ENCODE results near the gene NPTN. TPM values are rescaled to one million over a fixed set of nuclear protein-coding genes. Genes with fewer than 3 reads are reported as not detected.

The NPTN gene
- total RNA-seq, 4 donors from 2014 or later: 66.9 to 97.5 (median 79.9) TPM

DNA sequence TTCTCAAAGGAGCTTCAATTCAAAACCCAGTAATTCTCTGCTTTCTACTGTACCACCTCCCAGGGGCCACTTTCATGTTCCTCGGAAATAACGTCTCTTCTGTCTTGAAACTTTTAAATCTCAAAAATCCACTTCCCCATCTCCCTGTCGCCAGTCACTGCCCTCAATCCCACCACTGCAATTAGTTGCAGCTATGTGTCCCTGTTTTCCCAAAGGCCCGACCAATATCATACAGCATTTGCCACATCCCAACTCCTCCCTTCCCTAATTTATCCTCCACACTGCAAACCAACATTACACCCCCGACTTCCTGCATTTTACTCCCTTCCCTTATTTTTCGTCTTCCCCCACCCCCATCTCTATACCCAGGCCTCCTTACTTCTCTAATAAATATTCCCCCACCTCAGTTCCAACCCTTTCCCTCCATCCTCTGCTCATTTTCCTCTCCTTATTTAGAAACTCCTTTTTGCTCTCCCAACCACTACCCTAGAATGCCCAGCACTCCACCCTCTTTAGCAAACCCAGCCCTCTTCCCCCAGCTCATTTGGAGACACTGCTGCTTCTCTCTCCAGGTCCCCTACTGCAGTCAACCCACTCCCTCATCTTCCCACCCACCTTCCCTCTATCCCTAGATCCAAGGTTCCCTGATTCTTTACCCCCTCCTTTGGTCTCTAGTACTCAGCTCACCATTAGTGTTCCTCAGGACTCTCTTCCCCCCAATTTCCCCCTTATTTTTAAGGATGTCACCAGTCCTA lies 1.1 kb downstream of the NPTN start:
- TF ChIP-seq, protein P1, sequence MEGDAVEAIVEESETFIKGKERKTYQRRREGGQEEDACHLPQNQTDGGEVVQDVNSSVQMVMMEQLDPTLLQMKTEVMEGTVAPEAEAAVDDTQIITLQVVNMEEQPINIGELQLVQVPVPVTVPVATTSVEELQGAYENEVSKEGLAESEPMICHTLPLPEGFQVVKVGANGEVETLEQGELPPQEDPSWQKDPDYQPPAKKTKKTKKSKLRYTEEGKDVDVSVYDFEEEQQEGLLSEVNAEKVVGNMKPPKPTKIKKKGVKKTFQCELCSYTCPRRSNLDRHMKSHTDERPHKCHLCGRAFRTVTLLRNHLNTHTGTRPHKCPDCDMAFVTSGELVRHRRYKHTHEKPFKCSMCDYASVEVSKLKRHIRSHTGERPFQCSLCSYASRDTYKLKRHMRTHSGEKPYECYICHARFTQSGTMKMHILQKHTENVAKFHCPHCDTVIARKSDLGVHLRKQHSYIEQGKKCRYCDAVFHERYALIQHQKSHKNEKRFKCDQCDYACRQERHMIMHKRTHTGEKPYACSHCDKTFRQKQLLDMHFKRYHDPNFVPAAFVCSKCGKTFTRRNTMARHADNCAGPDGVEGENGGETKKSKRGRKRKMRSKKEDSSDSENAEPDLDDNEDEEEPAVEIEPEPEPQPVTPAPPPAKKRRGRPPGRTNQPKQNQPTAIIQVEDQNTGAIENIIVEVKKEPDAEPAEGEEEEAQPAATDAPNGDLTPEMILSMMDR (IDR thresholded peaks at IDR 0.05; ENCODE audit: low read depth): no peak

DNA sequence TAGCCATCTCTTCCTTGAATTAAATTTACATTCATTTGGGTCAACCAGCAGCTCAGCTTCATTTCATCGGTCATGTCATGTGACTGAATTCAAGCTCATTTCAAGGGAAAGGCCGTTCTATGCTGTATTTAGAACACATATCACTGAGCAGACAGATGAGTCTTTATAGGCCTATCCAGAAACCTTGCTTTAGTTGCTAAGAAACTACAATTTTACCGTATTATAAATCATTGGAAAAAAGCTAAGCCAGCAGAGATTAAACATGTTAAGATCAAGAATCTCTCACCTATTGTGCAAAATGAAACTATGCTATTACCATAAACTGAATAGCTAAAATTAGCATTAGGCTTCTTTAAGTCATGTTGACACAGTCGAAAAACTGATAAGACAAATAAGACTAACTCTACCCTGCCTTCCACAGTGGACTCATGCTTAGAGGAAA lies 2.2 kb downstream of the NPTN start:
- TF ChIP-seq, protein P1 (IDR thresholded peaks at IDR 0.05; ENCODE audit: low read depth): no peak

DNA sequence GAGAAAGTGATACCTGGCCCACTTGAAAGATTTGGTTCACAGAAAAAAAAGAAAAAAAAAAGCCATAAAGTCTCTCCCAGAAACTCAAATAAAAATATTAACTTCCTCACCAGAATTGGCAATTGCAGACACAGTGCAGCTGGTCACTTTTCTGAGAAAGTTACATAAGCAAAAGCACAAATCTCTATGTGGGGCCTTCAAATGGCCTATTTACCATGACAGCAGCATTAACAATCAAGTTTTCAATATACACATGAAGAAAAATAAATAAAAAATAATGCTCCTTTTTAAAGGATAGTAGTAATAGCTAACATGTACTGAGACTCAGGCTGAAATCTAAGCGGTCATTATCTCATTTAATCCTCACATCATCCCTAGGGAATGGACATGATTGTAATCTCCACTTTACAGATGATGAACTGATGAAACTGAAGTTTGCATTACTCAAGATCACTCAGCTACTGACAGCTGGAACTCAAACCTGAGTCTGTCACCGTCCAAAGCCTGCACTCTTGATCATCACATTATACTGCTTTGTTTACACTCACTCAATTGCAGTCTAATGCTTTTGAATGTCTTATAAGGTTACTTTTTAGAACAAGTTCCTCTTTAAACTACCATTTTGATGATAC lies 3.3 kb downstream of the NPTN start:
- TF ChIP-seq, protein P1 (IDR thresholded peaks at IDR 0.05; ENCODE audit: low read depth): no peak

DNA sequence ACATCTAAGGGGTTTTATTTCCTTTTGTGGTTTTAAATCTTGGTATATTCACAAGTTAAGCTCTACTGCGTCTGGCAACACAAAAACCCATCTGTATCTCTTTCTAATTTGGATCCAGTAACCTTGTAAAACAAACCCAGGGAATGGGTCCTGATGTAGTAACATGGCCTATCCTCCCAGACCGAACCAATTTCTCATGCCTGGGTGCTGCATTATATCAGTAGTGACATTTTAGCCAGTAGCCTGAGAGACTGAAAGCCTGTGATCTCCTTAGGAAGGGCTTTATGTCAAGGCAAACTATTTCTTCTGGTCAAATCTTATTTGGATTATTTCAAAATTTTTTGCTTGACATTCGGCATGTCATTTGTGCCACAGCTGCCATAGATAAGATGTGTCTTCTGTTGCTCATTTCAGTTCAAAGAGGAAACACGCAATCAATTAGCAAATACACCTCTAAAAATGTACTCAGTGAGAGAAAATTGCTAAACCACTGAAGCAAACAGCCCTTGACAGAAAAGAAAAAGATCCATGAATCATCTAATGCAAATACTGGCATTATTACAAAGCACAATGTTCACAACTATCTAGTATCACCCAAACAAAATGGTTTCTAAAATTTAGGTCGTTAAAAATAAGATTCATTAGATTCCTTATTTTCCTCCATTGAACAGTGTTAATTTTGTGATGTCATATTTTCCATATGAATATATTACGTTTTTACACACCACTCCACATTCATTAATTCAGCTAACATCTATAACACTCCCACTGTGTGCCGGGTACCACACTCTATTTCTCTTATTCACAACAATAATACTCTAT lies 4.0 kb downstream of the NPTN start:
- TF ChIP-seq, protein P1 (IDR thresholded peaks at IDR 0.05; ENCODE audit: low read depth): no peak

DNA sequence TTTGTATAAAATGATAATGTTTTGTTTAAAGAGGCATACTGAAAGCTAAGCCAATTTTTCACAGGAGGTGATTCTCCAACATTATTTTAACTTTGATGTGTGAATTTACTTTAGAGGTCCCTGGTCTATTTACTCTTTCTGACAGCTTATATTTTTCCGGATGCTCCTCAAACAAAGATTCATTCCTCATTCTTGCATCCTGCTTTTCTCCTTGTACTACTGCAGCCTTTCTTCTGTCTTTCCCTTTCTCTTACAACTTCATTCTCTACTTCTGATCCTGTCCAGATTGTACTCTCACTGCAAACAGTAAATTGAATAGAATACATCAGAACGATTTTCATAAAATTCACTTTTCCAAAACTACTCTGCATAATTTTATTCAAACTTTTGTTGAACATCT lies 5.1 kb downstream of the NPTN start:
- TF ChIP-seq, protein P1 (IDR thresholded peaks at IDR 0.05; ENCODE audit: low read depth): no peak

DNA sequence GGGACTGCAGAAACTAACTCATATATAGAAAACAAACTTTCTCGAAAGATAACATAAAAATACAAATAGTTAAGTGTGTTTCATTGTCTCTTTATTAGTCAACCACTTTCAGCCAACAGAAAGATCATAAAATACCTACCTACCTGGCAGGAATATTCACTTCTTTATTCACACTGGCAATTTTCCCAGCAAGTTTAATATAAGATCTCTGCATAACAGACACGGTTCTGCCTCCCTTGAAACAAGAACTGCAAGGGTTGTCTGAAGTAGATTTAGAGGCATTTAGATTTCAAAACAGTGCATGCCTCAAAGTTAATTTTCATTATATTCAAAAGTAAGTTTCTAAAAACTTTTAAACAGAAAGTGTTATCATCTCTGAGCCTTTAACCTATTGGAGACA lies 7.1 kb downstream of the NPTN start:
- TF ChIP-seq, protein P1 (IDR thresholded peaks at IDR 0.05; ENCODE audit: low read depth): no peak

DNA sequence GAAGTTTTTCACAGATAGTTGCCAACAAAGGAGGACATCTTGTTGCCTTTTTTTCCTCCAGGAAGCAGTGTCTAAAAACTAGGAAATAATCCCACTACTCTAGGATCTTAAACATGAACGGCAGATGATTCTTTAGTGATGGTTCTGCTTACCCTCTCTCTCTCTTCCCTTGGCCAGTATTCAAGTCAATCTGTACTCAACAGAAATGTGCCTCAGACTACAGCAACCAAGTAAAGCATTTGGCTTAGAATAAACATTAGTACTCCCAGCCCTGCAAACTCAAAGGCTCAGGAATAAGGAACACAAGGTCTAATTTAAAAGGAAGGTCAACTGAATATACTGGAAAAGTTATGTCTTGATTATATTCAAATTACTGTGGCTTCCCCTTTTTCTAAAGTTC lies 8.7 kb downstream of the NPTN start:
- TF ChIP-seq, protein P1 (IDR thresholded peaks at IDR 0.05; ENCODE audit: low read depth): no peak

All from subcutaneous adipose tissue (tissue), 4 donors.